Fibroblast of villous mesenchyme (primary cell): ENCODE data around the gene RBM46. TPM values are rescaled to one million over a fixed set of nuclear protein-coding genes. Genes with fewer than 3 reads are reported as not detected.

Experiments
- DNase-seq: peaks from one replicate; pipeline ENCODE4 v3.0.0-alpha.2; 2010; ENCODE audit warnings: low read depth
- H3K4me3 ChIP-seq: 2 replicates; pipeline ENCODE4 v1.5.1; 2011; ENCODE audit warnings: low read depth, mild to moderate bottlenecking, low read length
- CTCF ChIP-seq: IDR thresholded peaks from 2 replicates; pipeline ENCODE4 v1.5.1; 2012; ENCODE audit warnings: low read depth, mild to moderate bottlenecking, low read length; ENCODE audit not compliant: insufficient read depth
- total RNA-seq: library from RNA; depleted of rRNA; stranded (reverse); fragments of >200 nt; gene quantifications from 2 replicates; pipeline ENCODE4 v1.2.3, GENCODE V29; 2012

The RBM46 gene
- total RNA-seq, 1 donor = not detected

DNA sequence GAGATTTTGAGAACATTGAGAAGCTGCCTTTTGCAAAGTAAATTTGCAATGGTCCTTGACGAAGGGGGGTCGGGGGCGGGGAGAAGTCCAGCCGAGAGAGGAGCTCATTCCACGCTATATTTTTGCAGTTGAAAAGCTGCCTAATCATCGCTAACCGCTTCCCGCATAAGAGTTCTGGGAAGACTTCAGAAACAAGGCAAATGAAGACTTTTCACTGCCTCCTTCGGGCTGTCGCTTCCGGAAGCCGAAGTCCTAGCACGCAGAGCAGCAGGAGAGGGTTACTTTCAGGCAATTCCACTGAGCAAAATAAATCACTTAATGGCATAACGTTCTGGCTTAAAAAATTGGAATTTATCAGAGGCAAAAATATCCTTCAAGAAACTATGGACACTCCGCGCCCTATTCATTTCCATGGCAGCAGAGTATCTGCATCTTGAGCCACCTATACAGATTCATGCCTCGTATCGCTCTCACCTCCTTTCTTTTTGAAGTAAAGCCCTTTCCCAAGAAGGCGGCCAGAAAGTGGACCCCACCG, 39.9 kb upstream of the RBM46 start:
- no peak for DNase-seq
- H3K4me3 ChIP-seq = no peak overlapping the region

DNA sequence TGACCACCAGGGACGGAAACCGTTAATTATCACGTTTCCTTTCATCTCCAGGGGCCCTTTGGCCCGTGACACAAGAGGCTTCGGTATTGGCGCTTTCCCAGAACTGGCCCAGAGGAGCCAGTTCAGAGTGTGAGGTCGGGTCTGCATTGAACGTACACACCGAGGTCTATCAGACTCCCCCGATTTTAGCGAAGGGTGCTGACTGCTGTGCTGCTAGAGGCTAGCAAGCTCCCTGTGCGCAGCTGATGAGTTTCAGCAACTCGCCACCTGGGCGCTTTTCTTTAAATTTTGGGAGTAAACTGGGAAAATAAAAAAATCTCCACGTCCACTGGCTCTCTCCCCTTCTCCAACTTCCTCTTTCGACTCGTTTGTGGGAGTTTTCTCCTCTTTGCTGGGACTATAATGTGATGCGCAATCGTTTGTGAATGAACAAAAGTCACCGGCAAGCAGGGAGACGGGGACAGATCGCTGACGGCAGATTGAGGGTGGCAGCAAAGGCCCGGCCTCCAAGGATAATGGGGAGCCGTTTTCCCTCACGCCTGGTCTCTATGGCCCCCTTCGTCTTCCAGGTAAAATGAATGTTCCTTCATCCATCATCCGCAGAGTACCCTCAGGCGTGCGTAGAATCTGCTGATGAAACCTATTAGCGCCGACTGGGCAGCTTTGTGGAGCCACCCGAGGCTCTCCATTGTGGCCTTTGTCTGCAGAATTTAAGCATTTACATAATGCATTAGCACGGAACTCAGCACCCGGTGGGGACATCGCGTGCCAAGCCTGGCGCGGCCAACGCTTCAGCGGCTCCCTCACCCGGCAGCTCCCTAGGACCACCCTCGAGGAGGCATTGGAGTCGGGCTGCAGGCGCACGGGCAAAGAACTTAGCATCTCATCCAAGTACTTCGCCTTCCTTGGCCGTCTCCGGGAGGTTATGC, 38.9 kb upstream of the RBM46 start:
- TF ChIP-seq CTCF = no peak
- H3K4me3 ChIP-seq = no peak overlapping the region
- no peak for DNase-seq

More for the DNA sequence above, 39.9 kb upstream of the RBM46 start:
- no peak for TF ChIP-seq CTCF

- peak within 1 kb of the TSS; percentile 29 for H3K4me3 ChIP-seq
- no peak for TF ChIP-seq CTCF
- DNase-seq = no peak
Observed at GRCh38 chr4:154743683-154744340, 37.3 kb upstream of the RBM46 start, which contains the start of gene LRAT. Gene LRAT, plus strand, starts transcription at chr4:154744000. Its CDS starts 327 bp downstream, at chr4:154744327.

- TF ChIP-seq CTCF = no peak
- no peak for DNase-seq
- no peak overlapping the region for H3K4me3 ChIP-seq
Observed at GRCh38 chr4:154744341-154744926, 36.6 kb upstream of the RBM46 start.

- no peak overlapping the region for H3K4me3 ChIP-seq
- no peak for TF ChIP-seq CTCF
- DNase-seq = no peak
Observed at GRCh38 chr4:154757713-154758112, 23.4 kb upstream of the RBM46 start.

DNA sequence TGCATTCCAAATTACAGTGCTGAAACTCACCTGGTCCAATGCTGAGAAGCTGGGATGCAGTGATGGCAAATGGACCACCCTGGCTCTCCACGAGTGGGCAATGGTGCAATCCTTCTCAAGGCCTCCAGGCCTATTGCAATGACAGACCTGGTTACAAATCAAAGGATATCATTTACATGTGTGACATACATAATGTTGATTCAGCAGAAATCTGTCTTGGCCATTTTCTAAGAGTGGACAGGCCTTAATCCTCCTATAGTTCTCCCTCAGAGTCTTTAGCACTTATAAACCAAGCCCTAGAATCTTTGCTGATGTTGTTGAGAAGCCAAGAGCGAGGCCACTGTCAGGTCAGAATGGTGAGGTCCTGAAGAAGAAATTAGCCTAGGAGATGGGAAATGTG, 20.2 kb upstream of the RBM46 start:
- H3K4me3 ChIP-seq = no peak overlapping the region
- DNase-seq = no peak
- no peak for TF ChIP-seq CTCF
